ENCODE results near the gene KCNQ1OT1.

GRCh38 chr11:2558397-2558796 lies 141.4 kb downstream of the KCNQ1OT1 start:
- TF ChIP-seq ELK1 (IDR thresholded peaks at IDR 0.05; ENCODE audit: borderline replicate concordance, low read depth, low read length): no peak
- no peak for TF ChIP-seq POLR2A (IDR thresholded peaks at IDR 0.05; ENCODE audit: low read depth, low read length)
- no peak for TF ChIP-seq MAZ (IDR thresholded peaks at IDR 0.05; ENCODE audit: borderline replicate concordance, low read depth, low read length)
- TF ChIP-seq CTCF (conservative IDR thresholded peaks at IDR 0.05; ENCODE audit: low read depth, low read length): no peak
- TF ChIP-seq CHD1 (IDR thresholded peaks at IDR 0.05; ENCODE audit: low read depth, low read length): no peak
- TF ChIP-seq RAD21 (IDR thresholded peaks at IDR 0.05; ENCODE audit: low read length): no peak
- TF ChIP-seq MXI1 (IDR thresholded peaks at IDR 0.05; ENCODE audit: borderline replicate concordance, low read depth, low read length): no peak
- no peak for TF ChIP-seq RFX5 (IDR thresholded peaks at IDR 0.05; ENCODE audit: low read depth, low read length)
- no peak for TF ChIP-seq USF2 (IDR thresholded peaks at IDR 0.05; ENCODE audit: low read depth, low read length)
- no peak for TF ChIP-seq NFE2L2 (IDR thresholded peaks at IDR 0.05; ENCODE audit: low read depth, low read length)
- TF ChIP-seq CEBPB (IDR thresholded peaks at IDR 0.05; ENCODE audit: low read depth, low read length): no peak
- TF ChIP-seq RCOR1 (IDR thresholded peaks at IDR 0.05; ENCODE audit: insufficient replicate concordance, low read length): no peak
